WTC11 (cell line): ENCODE measurements around the gene SOAT1. TPM values are rescaled to one million over a fixed set of nuclear protein-coding genes. Genes with fewer than 3 reads are reported as not detected.

Source experiments
- ATAC-seq: fragments of 200-7000 bp; cut with Tn5 transposase; 2 replicates; pipeline ENCODE4 v1.10.0; 2021; ENCODE audit warnings: mild to moderate bottlenecking, moderate library complexity
- CTCF ChIA-PET: fragments of 300-600 bp; sonication (Branson Sonifier 250); formaldehyde crosslinking; loops from one replicate; lab custom pipeline; 2021; ENCODE audit warnings: antibody characterized with exemption; lab: Charles Lee
- POLR2A ChIA-PET: fragments of 350-600 bp; sonication (Branson Sonifier 250); formaldehyde crosslinking; loops from one replicate; lab custom pipeline; 2021; ENCODE audit warnings: antibody characterized with exemption; lab: Charles Lee
- DNase-seq: peaks from one replicate; pipeline ENCODE4 v3.0.0; 2021; ENCODE audit warnings: low spot score
- H3K27ac Mint-ChIP-seq: 2 replicates; pipeline ENCODE4 v1.8.0; 2021; ENCODE audit warnings: mixed read lengths
- H3K27me3 Mint-ChIP-seq: 2 replicates; pipeline ENCODE4 v1.8.0; 2021; ENCODE audit warnings: low read depth, mild to moderate bottlenecking, moderate library complexity, mixed read lengths
- H3K36me3 Mint-ChIP-seq: 2 replicates; pipeline ENCODE4 v1.8.0; 2021; ENCODE audit warnings: mixed read lengths
- H3K4me1 Mint-ChIP-seq: 2 replicates; pipeline ENCODE4 v1.8.0; 2022; ENCODE audit warnings: mixed read lengths
- H3K4me3 Mint-ChIP-seq: 2 replicates; pipeline ENCODE4 v1.8.0; 2021; ENCODE audit warnings: mild to moderate bottlenecking, moderate library complexity, mixed read lengths
- H3K9me3 Mint-ChIP-seq: 2 replicates; pipeline ENCODE4 v1.8.0; 2021; ENCODE audit warnings: mixed read lengths
- CBFB ChIP-seq: sonication (generic); formaldehyde crosslinking; IDR thresholded peaks from 2 replicates; pipeline ENCODE4 v1.8.1; 2022; ENCODE audit warnings: mild to moderate bottlenecking, low read depth, missing genetic modification reagents
- FOXJ3 ChIP-seq: sonication (generic); formaldehyde crosslinking; IDR thresholded peaks from 2 replicates; pipeline ENCODE4 v1.9.0; 2021; ENCODE audit warnings: missing genetic modification reagents, mild to moderate bottlenecking, borderline replicate concordance
- GABPB1 ChIP-seq: sonication (generic); formaldehyde crosslinking; IDR thresholded peaks from 2 replicates; pipeline ENCODE4 v1.8.1; 2023; ENCODE audit warnings: mild to moderate bottlenecking, missing genetic modification reagents
- GRHL2 ChIP-seq: fragments of 250-450 bp; sonication (Bioruptor Pico); IDR thresholded peaks from 2 replicates; pipeline ENCODE4 v1.8.0; 2022; ENCODE audit warnings: mild to moderate bottlenecking, moderate library complexity; ENCODE audit not compliant: insufficient replicate concordance, severe bottlenecking
- GTF2I ChIP-seq: fragments of 250-450 bp; sonication (Bioruptor Pico); conservative IDR thresholded peaks from 2 replicates; pipeline ENCODE4 v1.4.0; 2021; ENCODE audit warnings: mild to moderate bottlenecking
- IRF2 ChIP-seq: sonication (generic); formaldehyde crosslinking; IDR thresholded peaks from 2 replicates; pipeline ENCODE4 v1.8.0; 2022; ENCODE audit warnings: low read depth, missing genetic modification reagents, borderline replicate concordance
- JAZF1 ChIP-seq: fragments of 250-450 bp; sonication (Bioruptor Pico); IDR thresholded peaks from 2 replicates; pipeline ENCODE4 v1.9.0; 2021; ENCODE audit warnings: moderate library complexity, mild to moderate bottlenecking, inconsistent platforms
- KAT7 ChIP-seq: sonication (generic); formaldehyde crosslinking; IDR thresholded peaks from 2 replicates; pipeline ENCODE4 v1.8.1; 2023; ENCODE audit warnings: missing genetic modification reagents, mild to moderate bottlenecking, borderline replicate concordance
- MXD4 ChIP-seq: fragments of 250-450 bp; sonication (Bioruptor Pico); IDR thresholded peaks from 2 replicates; pipeline ENCODE4 v1.8.0; 2021; ENCODE audit warnings: mild to moderate bottlenecking, moderate library complexity, borderline replicate concordance
- MYBL2 ChIP-seq: sonication (generic); formaldehyde crosslinking; IDR thresholded peaks from 2 replicates; pipeline ENCODE4 v1.8.1; 2023; ENCODE audit warnings: mild to moderate bottlenecking, moderate library complexity, missing genetic modification reagents
- NFYB ChIP-seq: sonication (generic); formaldehyde crosslinking; conservative IDR thresholded peaks from 2 replicates; pipeline ENCODE4 v1.8.0; 2022; ENCODE audit warnings: low read depth, missing genetic modification reagents
- SMAD3 ChIP-seq: sonication (generic); formaldehyde crosslinking; IDR thresholded peaks from 2 replicates; pipeline ENCODE4 v1.8.0; 2022; ENCODE audit warnings: missing genetic modification reagents, mild to moderate bottlenecking, borderline replicate concordance
- SP1 ChIP-seq: sonication (generic); formaldehyde crosslinking; conservative IDR thresholded peaks from 2 replicates; pipeline ENCODE4 v1.8.1; 2022; ENCODE audit warnings: missing genetic modification reagents
- TEAD1 ChIP-seq: sonication (generic); formaldehyde crosslinking; IDR thresholded peaks from 2 replicates; pipeline ENCODE4 v1.8.0; 2022; ENCODE audit warnings: mild to moderate bottlenecking, missing genetic modification reagents
- TEAD4 ChIP-seq: sonication (generic); formaldehyde crosslinking; IDR thresholded peaks from 2 replicates; pipeline ENCODE4 v1.8.0; 2022; ENCODE audit warnings: mild to moderate bottlenecking, missing genetic modification reagents
- ZNF317 ChIP-seq: sonication (generic); formaldehyde crosslinking; IDR thresholded peaks from 2 replicates; pipeline ENCODE4 v1.8.1; 2023; ENCODE audit warnings: low read depth, mild to moderate bottlenecking, moderate library complexity, missing genetic modification reagents, borderline replicate concordance
- ZNF416 ChIP-seq: fragments of 250-450 bp; sonication (Bioruptor Pico); IDR thresholded peaks from 2 replicates; pipeline ENCODE4 v1.9.0; 2021; ENCODE audit warnings: mild to moderate bottlenecking, inconsistent platforms
- total RNA-seq: library from RNA; stranded (reverse); gene quantifications from 3 replicates; pipeline ENCODE4 v1.2.3, GENCODE V29; 2021
- TF ChIP-seq, protein P1 (sequence below): fragments of 250-450 bp; sonication (Bioruptor Pico); IDR thresholded peaks from 2 replicates; pipeline ENCODE4 v1.8.0; 2021; ENCODE audit warnings: mild to moderate bottlenecking
- TF ChIP-seq, protein P2 (sequence below): sonication (generic); formaldehyde crosslinking; IDR thresholded peaks from 2 replicates; pipeline ENCODE4 v1.8.0; 2022; ENCODE audit warnings: mild to moderate bottlenecking, missing genetic modification reagents
- TF ChIP-seq, protein P3 (sequence below): sonication (generic); formaldehyde crosslinking; conservative IDR thresholded peaks from 2 replicates; pipeline ENCODE4 v1.8.1; 2023; ENCODE audit warnings: mild to moderate bottlenecking, low read depth, missing genetic modification reagents, moderate library complexity
- TF ChIP-seq, protein P4 (sequence below): sonication (generic); formaldehyde crosslinking; IDR thresholded peaks from 2 replicates; pipeline ENCODE4 v1.8.1; 2022; ENCODE audit warnings: low read depth, missing genetic modification reagents, borderline replicate concordance
- TF ChIP-seq, protein P5 (sequence below): sonication (generic); formaldehyde crosslinking; IDR thresholded peaks from 2 replicates; pipeline ENCODE4 v1.8.0; 2022; ENCODE audit warnings: missing genetic modification reagents
- TF ChIP-seq, protein P6 (sequence below): fragments of 250-450 bp; sonication (Bioruptor Pico); IDR thresholded peaks from 2 replicates; pipeline ENCODE4 v1.9.0; 2021; ENCODE audit warnings: mild to moderate bottlenecking

Gene SOAT1
- total RNA-seq, 1 experiment from 2014 or later: 2.3 TPM

DNA sequence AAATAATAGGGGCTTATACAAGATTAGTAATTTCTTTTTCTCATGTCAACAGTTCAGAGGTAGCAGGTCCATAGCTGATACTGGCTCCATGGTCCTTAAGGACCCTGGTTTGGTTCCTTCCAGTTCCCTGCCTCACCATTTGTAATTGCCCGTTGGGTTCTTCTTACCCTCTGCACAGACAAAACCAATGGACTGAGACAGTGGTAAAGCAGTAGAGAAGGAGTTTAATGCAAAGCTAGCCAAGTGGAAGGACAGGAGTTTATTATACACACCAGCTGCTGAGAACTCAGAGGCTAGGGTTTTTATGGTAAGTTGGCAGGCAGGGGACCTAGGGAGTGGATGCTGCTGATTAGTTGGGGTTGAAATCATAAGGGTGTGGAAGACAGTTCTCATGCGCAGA lies 36.3 kb downstream of the SOAT1 start (continued):
- TF ChIP-seq, protein P1, sequence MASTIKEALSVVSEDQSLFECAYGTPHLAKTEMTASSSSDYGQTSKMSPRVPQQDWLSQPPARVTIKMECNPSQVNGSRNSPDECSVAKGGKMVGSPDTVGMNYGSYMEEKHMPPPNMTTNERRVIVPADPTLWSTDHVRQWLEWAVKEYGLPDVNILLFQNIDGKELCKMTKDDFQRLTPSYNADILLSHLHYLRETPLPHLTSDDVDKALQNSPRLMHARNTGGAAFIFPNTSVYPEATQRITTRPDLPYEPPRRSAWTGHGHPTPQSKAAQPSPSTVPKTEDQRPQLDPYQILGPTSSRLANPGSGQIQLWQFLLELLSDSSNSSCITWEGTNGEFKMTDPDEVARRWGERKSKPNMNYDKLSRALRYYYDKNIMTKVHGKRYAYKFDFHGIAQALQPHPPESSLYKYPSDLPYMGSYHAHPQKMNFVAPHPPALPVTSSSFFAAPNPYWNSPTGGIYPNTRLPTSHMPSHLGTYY (CRISPR knock-in tag): no peak
- TF ChIP-seq IRF2 (no peak), FOXJ3 (CRISPR knock-in tag) (no peak), KAT7 (no peak), NFYB (CRISPR knock-in tag) (no peak), GTF2I (CRISPR knock-in tag) (no peak), SP1 (no peak), GRHL2 (CRISPR knock-in tag) (no peak)
- TF ChIP-seq, protein P2, sequence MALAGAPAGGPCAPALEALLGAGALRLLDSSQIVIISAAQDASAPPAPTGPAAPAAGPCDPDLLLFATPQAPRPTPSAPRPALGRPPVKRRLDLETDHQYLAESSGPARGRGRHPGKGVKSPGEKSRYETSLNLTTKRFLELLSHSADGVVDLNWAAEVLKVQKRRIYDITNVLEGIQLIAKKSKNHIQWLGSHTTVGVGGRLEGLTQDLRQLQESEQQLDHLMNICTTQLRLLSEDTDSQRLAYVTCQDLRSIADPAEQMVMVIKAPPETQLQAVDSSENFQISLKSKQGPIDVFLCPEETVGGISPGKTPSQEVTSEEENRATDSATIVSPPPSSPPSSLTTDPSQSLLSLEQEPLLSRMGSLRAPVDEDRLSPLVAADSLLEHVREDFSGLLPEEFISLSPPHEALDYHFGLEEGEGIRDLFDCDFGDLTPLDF (CRISPR knock-in tag): no peak
- TF ChIP-seq, protein P3, sequence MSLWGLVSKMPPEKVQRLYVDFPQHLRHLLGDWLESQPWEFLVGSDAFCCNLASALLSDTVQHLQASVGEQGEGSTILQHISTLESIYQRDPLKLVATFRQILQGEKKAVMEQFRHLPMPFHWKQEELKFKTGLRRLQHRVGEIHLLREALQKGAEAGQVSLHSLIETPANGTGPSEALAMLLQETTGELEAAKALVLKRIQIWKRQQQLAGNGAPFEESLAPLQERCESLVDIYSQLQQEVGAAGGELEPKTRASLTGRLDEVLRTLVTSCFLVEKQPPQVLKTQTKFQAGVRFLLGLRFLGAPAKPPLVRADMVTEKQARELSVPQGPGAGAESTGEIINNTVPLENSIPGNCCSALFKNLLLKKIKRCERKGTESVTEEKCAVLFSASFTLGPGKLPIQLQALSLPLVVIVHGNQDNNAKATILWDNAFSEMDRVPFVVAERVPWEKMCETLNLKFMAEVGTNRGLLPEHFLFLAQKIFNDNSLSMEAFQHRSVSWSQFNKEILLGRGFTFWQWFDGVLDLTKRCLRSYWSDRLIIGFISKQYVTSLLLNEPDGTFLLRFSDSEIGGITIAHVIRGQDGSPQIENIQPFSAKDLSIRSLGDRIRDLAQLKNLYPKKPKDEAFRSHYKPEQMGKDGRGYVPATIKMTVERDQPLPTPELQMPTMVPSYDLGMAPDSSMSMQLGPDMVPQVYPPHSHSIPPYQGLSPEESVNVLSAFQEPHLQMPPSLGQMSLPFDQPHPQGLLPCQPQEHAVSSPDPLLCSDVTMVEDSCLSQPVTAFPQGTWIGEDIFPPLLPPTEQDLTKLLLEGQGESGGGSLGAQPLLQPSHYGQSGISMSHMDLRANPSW (CRISPR knock-in tag): no peak

DNA sequence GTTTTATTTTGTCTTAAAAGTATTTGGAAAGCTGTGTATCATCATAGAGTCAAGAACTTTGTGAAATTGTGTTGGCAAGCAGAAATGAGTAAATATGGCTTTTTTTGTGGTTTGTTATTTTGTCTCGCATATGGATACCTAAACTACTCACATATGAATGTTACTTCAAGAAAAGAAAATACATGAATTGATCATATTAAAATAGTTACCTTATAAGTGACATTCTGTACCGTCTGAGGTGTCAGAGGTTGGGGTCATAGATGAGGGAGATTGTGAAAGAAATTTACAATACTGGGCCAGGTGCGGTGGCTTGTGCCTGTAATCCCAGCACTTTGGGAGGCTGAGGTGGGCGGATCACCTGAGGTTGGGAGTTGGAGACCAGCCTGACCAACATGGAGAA lies 40.8 kb downstream of the SOAT1 start:
- Mint-ChIP-seq H3K27me3 (peaks cover 2% of the 10 kb centered on the region; the same call in 1 of the 2 replicates), H3K27ac (no peak overlapping the region), H3K4me1 (peaks cover 10% of the 10 kb centered on the region), H3K9me3 (peaks cover 12% of the 10 kb centered on the region), H3K4me3 (no peak overlapping the region), H3K36me3 (peaks cover 6% of the 10 kb centered on the region)
- ChIA-PET POLR2A (no interaction called here), CTCF (interaction anchor here (0.5 kb wide), 1 partner anchor 56 kb away, joined by 4 read pairs; no protein-coding TSS in a partner anchor)
- DNase-seq (no peak), ATAC-seq (no peak)
- TF ChIP-seq JAZF1 (no peak), TEAD4 (CRISPR knock-in tag) (no peak), IRF2 (no peak), ZNF416 (CRISPR knock-in tag) (no peak), TEAD1 (CRISPR knock-in tag) (no peak), MYBL2 (CRISPR knock-in tag) (no peak), CBFB (no peak), ZNF317 (CRISPR knock-in tag) (no peak), GABPB1 (CRISPR knock-in tag) (no peak), MXD4 (no peak)

DNA sequence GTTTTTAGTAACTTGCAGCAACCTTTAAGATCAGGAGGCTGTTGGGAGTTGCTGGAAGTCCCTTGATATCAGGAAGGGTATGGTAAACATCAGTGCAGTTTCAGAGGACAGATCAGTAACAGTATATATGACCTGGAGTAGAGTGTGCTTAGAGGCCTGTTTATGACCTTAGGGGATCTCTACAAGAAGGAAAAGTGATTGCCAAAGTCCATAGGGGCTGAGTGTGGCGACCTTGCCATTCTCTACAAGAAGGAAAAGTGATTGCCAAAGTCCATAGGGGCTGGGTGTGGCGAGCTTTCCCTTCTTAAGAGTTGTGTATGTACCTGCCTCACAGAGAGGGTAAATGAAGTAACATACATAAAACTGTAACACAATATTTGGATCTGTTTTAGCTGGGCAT lies 43.7 kb downstream of the SOAT1 start:
- ATAC-seq (no peak), DNase-seq (no peak)
- no peaks in the 10 kb centered on the region for H3K27me3 Mint-ChIP-seq
- H3K4me3 Mint-ChIP-seq: no peak overlapping the region
- no peaks in the 10 kb centered on the region for H3K9me3 Mint-ChIP-seq
- no peaks in the 10 kb centered on the region for H3K4me1 Mint-ChIP-seq
- POLR2A ChIA-PET: no interaction called here
- H3K27ac Mint-ChIP-seq: no peak overlapping the region
- CTCF ChIA-PET: interaction anchor here (1.8 kb wide), 1 partner anchor 217 kb away, joined by 4 read pairs; no protein-coding TSS in a partner anchor
- H3K36me3 Mint-ChIP-seq: no peaks in the 10 kb centered on the region
- TF ChIP-seq, protein P4, sequence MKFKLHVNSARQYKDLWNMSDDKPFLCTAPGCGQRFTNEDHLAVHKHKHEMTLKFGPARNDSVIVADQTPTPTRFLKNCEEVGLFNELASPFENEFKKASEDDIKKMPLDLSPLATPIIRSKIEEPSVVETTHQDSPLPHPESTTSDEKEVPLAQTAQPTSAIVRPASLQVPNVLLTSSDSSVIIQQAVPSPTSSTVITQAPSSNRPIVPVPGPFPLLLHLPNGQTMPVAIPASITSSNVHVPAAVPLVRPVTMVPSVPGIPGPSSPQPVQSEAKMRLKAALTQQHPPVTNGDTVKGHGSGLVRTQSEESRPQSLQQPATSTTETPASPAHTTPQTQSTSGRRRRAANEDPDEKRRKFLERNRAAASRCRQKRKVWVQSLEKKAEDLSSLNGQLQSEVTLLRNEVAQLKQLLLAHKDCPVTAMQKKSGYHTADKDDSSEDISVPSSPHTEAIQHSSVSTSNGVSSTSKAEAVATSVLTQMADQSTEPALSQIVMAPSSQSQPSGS (CRISPR knock-in tag): no peak
- TF ChIP-seq, protein P5, sequence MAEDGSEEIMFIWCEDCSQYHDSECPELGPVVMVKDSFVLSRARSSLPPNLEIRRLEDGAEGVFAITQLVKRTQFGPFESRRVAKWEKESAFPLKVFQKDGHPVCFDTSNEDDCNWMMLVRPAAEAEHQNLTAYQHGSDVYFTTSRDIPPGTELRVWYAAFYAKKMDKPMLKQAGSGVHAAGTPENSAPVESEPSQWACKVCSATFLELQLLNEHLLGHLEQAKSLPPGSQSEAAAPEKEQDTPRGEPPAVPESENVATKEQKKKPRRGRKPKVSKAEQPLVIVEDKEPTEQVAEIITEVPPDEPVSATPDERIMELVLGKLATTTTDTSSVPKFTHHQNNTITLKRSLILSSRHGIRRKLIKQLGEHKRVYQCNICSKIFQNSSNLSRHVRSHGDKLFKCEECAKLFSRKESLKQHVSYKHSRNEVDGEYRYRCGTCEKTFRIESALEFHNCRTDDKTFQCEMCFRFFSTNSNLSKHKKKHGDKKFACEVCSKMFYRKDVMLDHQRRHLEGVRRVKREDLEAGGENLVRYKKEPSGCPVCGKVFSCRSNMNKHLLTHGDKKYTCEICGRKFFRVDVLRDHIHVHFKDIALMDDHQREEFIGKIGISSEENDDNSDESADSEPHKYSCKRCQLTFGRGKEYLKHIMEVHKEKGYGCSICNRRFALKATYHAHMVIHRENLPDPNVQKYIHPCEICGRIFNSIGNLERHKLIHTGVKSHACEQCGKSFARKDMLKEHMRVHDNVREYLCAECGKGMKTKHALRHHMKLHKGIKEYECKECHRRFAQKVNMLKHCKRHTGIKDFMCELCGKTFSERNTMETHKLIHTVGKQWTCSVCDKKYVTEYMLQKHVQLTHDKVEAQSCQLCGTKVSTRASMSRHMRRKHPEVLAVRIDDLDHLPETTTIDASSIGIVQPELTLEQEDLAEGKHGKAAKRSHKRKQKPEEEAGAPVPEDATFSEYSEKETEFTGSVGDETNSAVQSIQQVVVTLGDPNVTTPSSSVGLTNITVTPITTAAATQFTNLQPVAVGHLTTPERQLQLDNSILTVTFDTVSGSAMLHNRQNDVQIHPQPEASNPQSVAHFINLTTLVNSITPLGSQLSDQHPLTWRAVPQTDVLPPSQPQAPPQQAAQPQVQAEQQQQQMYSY (CRISPR knock-in tag): no peak
- TF ChIP-seq, protein P6, sequence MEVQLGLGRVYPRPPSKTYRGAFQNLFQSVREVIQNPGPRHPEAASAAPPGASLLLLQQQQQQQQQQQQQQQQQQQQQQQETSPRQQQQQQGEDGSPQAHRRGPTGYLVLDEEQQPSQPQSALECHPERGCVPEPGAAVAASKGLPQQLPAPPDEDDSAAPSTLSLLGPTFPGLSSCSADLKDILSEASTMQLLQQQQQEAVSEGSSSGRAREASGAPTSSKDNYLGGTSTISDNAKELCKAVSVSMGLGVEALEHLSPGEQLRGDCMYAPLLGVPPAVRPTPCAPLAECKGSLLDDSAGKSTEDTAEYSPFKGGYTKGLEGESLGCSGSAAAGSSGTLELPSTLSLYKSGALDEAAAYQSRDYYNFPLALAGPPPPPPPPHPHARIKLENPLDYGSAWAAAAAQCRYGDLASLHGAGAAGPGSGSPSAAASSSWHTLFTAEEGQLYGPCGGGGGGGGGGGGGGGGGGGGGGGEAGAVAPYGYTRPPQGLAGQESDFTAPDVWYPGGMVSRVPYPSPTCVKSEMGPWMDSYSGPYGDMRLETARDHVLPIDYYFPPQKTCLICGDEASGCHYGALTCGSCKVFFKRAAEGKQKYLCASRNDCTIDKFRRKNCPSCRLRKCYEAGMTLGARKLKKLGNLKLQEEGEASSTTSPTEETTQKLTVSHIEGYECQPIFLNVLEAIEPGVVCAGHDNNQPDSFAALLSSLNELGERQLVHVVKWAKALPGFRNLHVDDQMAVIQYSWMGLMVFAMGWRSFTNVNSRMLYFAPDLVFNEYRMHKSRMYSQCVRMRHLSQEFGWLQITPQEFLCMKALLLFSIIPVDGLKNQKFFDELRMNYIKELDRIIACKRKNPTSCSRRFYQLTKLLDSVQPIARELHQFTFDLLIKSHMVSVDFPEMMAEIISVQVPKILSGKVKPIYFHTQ: no peak
- no peak for TF ChIP-seq SMAD3 (CRISPR knock-in tag)
